HUES48 (cell line): ENCODE data around the gene NELFB.

ENCODE experiments used
- H3K27ac ChIP-seq: one replicate; pipeline ENCODE4 v1.7.0; 2013; ENCODE audit warnings: low read depth, low read length, inconsistent platforms
- H3K27me3 ChIP-seq: 2 replicates; pipeline ENCODE4 v1.6.1; 2013; ENCODE audit warnings: mild to moderate bottlenecking, low read length; ENCODE audit not compliant: control insufficient read depth, insufficient read depth
- H3K36me3 ChIP-seq: 2 replicates; pipeline ENCODE4 v1.6.1; 2013; ENCODE audit warnings: low read length; ENCODE audit not compliant: control insufficient read depth, insufficient read depth
- H3K4me1 ChIP-seq: 2 replicates; pipeline ENCODE4 v1.6.1; 2013; ENCODE audit warnings: mild to moderate bottlenecking, low read length; ENCODE audit not compliant: control insufficient read depth, insufficient read depth
- H3K4me3 ChIP-seq: 2 replicates; pipeline ENCODE4 v1.5.1; 2013; ENCODE audit warnings: mild to moderate bottlenecking, low read depth, low read length
- H3K9ac ChIP-seq: 2 replicates; pipeline ENCODE4 v1.6.1; 2013; ENCODE audit warnings: mild to moderate bottlenecking, low read depth, low read length, moderate library complexity
- H3K9me3 ChIP-seq: 2 replicates; pipeline ENCODE4 v1.6.1; 2013; ENCODE audit warnings: low read length; ENCODE audit not compliant: control insufficient read depth, insufficient read depth

NELFB gene

DNA sequence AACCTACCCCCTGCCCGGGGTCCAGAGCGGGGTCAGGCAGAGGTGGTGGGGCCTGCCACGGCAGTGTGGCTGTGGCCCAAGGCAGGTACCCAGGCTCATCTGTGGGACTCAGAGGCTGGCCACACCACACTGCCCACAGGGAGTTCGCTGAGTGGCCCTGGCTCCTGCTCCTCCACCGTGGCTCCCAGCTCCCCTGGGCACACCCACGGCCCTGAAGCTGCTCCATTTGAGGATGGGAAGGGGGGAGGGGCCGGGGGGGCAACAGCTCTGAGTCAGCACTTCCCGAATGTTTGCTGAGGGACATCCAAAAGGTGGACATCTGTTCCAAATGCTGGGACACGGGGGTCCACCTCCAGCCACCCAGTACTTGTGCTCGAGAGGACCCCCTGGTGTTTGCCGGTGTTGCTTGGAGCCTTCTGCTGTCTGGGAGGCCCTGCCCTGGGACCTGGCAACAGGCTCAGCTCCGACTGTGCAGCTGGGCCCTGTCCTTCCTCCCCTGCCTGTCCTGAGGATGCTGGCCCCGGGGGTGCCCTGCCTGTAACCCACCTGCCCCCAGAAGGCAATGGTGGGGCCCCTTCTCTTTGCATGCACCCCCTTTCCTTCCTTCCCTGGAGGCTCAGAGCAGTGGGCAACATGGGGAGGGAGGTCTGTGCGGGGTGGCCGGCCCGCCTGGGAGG, 49.4 kb downstream of the NELFB start:
- H3K4me1 ChIP-seq = peaks cover 21% of the 10 kb centered on the region
- H3K27me3 ChIP-seq = peaks cover 15% of the 10 kb centered on the region
- no peak overlapping the region for H3K4me3 ChIP-seq
- no peak overlapping the region for H3K9ac ChIP-seq
- H3K9me3 ChIP-seq = no peaks in the 10 kb centered on the region
- no peak overlapping the region for H3K27ac ChIP-seq
- no peaks in the 10 kb centered on the region for H3K36me3 ChIP-seq

DNA sequence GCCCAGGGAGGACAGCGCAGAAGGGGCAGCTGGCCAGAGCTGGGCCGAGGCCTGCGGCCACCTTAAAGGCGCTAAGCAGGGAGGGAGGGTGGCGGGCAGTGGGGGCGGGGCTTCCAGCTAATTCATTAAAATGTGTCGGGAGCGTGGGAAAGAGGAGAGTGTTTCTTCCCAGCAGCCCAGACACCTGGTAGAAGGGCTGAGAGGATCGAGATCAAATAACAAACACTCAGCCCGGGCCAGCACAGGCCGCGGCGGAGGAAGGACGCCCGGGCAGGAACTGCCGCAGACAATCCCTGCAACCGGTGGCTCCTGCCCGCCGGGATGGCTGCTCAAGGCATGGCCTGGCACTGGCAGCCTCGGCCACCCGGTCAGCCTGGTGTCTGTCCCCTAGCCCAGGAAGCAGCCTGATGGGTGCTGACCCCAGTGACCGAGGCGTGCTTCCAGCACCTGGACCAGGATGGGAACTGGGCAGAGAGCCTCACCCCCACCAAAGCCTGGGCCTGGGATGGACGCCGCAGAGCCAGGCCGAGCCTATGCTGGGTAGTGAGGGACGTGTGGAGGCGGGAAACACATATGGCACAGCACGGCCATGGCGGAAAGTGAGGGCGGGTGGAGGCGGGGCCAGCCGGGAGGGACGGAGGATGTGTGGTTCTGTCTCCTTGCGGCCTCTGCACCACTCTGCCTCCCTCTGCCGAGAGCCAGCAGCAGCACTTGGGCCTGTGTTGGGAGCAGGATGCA, 50.1 kb downstream of the NELFB start:
- Histone ChIP-seq H3K27ac (no peak overlapping the region), H3K9ac (no peak overlapping the region), H3K36me3 (no peaks in the 10 kb centered on the region), H3K4me1 (peaks cover 21% of the 10 kb centered on the region; the same call in 1 of the 2 replicates), H3K27me3 (peaks cover 15% of the 10 kb centered on the region), H3K4me3 (no peak overlapping the region), H3K9me3 (no peaks in the 10 kb centered on the region)

DNA sequence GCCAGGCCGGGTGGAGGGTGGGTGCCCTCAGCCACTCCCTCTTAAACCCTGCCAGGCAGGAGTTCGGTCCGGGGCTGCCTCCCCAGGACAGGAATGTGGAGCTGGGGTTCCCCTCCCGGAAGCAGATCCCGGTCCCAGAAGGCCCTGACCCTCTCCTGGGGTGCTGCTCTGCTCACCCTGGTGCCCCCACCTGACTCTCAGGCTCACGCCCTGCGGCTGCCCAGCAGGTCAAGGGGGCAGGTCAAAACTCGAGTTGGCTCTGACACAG, 50.6 kb downstream of the NELFB start:
- H3K9me3 ChIP-seq = no peaks in the 10 kb centered on the region
- no peaks in the 10 kb centered on the region for H3K36me3 ChIP-seq
- no peak overlapping the region for H3K27ac ChIP-seq
- no peak overlapping the region for H3K4me3 ChIP-seq
- H3K9ac ChIP-seq = no peak overlapping the region
- H3K4me1 ChIP-seq = peaks cover 21% of the 10 kb centered on the region; the same call in 1 of the 2 replicates
- peaks cover 15% of the 10 kb centered on the region for H3K27me3 ChIP-seq

DNA sequence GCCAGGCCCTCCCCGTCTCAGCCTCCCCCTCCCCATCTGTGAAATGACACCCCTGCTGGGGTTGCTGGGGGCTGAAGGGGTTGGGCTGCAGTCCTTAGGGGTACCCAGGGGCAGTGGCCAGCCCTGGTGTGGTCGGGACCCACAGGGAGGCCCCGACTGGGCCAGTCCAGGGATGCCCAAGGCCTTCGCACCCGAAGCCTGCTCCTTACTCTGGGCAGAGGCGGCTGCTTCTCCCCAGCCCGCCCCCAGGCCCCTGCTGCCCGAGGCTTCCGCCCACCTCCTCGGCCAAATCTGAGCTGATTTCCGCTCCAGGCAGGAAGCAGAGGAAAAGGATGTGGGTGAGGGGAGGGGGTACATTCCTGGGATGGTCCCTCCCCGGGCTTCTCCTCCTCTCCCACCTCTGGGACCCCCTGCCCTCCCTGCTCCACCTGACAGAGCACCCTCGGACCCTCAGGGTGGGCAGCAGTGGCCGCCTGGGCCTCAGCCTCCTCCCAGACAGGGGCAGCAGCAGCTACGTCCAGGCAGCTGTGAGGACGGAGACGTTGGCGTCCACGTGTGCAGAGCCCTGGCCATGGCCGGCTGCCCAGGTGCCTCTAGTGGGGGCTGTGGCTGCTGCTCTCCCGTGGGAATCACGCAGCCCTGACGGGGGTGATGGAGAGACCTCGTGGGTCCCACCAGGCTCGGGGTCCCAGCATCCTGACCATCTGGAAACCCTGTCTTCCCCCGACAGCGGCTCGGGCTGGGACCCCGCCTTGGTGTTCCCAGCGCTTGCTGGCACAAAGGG, 51.1 kb downstream of the NELFB start:
- H3K9ac ChIP-seq = no peak overlapping the region
- no peaks in the 10 kb centered on the region for H3K9me3 ChIP-seq
- H3K27me3 ChIP-seq = peaks cover 15% of the 10 kb centered on the region
- no peak overlapping the region for H3K4me3 ChIP-seq
- H3K36me3 ChIP-seq = no peaks in the 10 kb centered on the region
- H3K27ac ChIP-seq = no peak overlapping the region
- peaks cover 21% of the 10 kb centered on the region; the same call in 1 of the 2 replicates for H3K4me1 ChIP-seq

DNA sequence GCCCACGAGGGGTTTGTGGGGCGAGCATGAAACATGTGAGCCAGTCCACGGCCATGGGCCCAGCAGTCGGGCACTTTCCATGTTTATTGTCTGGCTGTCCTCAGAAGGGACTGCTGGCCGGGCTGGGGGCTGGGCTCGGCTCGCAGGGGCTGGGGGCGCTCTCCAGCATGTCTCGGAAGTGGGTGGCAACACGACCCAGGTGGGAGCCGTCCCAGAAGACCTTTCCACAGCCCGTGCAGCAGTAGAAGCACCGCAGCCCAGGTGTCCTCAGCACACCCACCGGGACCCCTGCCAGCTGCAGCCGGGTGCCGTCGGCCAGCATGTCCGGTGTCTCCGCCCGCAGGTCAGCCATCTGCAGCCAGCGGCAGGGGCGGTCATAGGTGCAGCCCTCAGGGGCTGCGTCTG, 51.7 kb downstream of the NELFB start:
- Histone ChIP-seq H3K27ac (no peak overlapping the region), H3K9ac (no peak overlapping the region), H3K4me3 (no peak overlapping the region), H3K9me3 (no peaks in the 10 kb centered on the region), H3K4me1 (peaks cover 21% of the 10 kb centered on the region; the same call in 1 of the 2 replicates), H3K27me3 (peaks cover 15% of the 10 kb centered on the region), H3K36me3 (no peaks in the 10 kb centered on the region)

DNA sequence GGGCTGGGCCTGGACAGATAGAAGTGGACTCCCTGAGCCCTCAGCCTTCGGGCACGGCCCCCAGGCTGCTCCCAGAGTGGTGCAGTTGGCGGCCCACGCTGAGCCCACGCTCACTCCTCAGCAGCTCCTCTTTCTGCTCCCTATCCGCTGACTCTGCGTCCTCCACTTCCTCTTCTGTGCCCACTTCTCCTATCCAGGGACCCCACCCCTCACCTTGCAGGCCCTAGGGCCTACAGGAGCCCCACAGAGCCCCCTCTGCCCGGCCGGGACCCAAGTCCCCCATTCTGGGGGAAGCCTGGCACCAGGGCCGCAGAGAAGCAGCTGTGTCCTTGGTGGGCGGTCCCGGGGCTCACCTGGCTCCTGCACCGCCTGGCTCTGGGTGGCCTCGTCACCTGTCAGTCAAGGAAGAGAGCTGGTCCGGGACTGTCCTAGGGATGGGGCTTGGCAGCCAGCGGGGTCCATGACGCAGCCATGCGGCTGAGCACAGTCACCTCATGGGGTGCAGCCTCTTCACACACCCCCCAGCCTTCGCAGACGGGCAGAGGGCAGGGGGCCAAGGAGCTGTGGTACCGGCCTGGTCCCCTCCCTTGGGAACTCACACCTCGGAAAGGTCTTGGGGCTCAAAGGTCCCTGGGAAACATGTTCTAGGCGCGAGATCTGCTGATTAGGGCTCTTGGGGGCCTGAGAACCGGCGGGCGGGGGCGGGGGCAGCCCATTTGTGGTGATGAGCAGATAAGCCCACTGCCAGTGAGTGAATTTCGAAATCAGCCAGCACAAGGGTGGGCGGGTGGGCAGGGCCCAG, 52.3 kb downstream of the NELFB start:
- Histone ChIP-seq H3K4me3 (no peak overlapping the region), H3K36me3 (no peaks in the 10 kb centered on the region), H3K9ac (no peak overlapping the region), H3K27ac (no peak overlapping the region), H3K4me1 (peaks cover 21% of the 10 kb centered on the region; the same call in 1 of the 2 replicates), H3K9me3 (no peaks in the 10 kb centered on the region), H3K27me3 (peaks cover 15% of the 10 kb centered on the region)

DNA sequence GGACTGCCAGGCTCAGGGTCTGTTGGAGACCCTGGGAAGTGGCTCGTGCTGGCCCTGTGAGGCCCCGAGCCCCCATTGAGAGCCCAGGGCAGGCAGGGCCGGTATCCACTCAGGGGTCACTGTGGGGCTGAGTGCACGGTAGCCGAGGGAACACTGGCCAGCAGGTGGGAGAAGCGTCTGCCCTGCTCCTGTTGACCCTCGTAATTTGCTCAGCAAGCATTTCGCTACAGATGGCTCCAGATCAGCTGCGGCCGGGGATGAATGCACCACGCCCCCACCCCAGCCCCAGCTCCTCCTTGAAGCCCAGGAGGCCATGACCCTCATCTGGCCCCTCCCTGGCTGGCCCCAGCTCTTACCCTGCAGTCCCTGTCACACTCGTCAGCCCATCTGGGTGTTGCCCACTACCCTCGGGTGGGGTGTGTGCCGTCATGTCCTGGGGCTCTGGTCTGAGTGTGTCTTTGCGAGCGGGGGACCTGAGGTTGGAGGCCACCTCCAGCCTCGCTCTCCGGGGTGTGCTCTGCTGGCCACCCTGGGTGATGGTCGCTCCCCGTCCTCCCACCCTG, 53.0 kb downstream of the NELFB start:
- Histone ChIP-seq H3K4me1 (peaks cover 14% of the 10 kb centered on the region; the same call in 1 of the 2 replicates), H3K27me3 (peaks cover 9% of the 10 kb centered on the region), H3K4me3 (no peak overlapping the region), H3K9me3 (no peaks in the 10 kb centered on the region), H3K36me3 (no peaks in the 10 kb centered on the region), H3K9ac (no peak overlapping the region), H3K27ac (no peak overlapping the region)

DNA sequence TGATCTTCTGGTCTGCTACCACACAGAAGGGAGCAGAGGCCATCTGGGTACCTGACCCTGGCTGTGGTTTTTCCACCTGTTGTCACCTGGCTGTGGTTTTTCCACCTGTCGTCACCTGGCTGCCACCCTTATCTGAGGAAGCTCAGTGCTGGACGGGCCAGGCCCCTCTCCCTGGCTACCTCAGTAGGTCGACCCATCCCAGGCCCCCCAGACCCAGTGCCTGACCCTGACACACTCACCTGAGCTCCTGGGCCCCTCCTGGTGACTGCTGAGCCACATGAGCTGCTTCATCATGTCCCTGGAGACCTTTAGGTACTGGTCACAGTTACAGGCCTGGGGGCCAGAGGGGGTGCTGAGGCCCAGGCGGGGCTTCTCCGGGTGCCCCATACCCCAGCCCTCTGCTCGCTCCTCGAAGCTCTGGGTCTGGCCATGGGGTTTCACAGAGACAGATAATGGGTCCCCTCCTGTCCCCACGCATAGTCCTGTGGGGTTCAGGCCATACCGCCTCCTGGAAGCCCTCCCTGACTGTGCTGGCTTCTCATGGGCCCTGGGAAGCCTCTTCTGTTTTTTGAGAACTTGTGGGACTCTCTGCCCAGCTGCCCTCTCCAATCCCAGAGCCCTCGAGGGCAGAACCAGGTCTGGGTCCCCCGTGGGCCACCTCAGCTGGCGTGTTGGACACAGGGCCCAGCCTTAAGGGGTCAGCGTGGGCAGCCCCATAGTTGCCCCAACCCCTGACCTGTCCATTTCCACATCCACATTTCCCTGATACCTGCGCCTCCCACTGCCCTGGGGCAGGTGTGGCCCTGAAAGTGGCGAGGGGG, 54.5 kb downstream of the NELFB start:
- Histone ChIP-seq H3K9me3 (no peaks in the 10 kb centered on the region), H3K4me1 (peaks cover 9% of the 10 kb centered on the region; the same call in 1 of the 2 replicates), H3K9ac (no peak overlapping the region), H3K4me3 (no peak overlapping the region), H3K36me3 (no peaks in the 10 kb centered on the region), H3K27ac (no peak overlapping the region), H3K27me3 (no peaks in the 10 kb centered on the region)

DNA sequence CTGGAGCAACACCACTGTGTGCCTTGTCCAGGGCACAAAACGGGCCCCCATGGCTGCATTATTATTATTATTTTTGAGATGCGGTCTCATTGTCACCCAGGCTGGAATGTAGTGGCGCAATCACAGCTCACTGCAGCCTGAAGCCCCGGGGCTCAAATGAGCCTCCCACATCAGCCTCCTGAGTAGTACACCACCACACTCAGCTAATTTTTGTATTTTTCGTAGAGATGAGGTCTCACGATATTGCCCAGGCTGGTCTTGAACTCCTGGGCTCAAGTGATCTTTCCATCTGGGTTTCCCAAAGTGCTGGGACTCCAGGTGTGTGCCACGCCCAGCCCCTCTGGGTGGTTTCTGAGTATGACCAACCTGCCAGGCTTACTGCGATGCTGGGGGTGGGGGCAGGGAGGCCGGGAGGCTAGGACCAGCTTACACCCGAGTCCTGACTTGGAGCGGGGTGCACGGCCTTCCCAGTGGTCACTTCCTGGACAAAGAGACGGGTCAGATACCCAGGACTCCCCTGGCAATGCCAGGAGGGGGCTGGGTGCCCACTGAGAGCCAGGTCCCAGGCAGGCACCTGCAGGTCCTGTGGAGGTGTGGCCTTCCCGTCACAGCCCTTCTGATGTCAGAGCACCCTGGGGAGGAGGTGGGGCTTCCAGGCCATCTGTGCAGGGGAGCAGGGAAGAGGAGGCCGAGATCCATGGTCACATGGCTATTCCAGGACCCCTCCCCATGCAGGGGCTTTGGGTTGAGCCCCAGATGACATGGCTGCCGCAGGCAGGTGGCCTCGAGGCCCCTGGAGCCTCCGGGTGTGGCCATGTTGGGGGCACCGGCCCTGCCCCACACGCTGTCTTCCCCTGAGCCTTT, 55.3 kb downstream of the NELFB start:
- no peak overlapping the region for H3K9ac ChIP-seq
- no peak overlapping the region for H3K4me3 ChIP-seq
- H3K27me3 ChIP-seq = no peaks in the 10 kb centered on the region
- peaks cover 6% of the 10 kb centered on the region; the same call in 1 of the 2 replicates for H3K4me1 ChIP-seq
- no peaks in the 10 kb centered on the region for H3K36me3 ChIP-seq
- H3K9me3 ChIP-seq = no peaks in the 10 kb centered on the region
- H3K27ac ChIP-seq = no peak overlapping the region
